HG03432 (cell line): ENCODE data around the gene ALAD.
"Not testable (repeated sequence)": the region's sequence is repeated elsewhere in the genome, so short reads cannot be mapped to it uniquely, and the experiment has no call there.

ENCODE experiments used
- ATAC-seq: cut with Tn5 transposase; IDR thresholded peaks from one replicate; pipeline ENCODE4 v1.9.1; 2021; ENCODE audit warnings: mild to moderate bottlenecking, moderate library complexity; ENCODE audit not compliant: unreplicated experiment

Gene ALAD

GRCh38 chr9:113399646-113400200 is 1.4 kb downstream of the ALAD start:
- no peak for ATAC-seq

- ATAC-seq: no peak
Measured at GRCh38 chr9:113398796-113399195, 2.3 kb downstream of the ALAD start.

- ATAC-seq: no peak
Measured at GRCh38 chr9:113397203-113397631, 3.9 kb downstream of the ALAD start.

GRCh38 chr9:113395000-113395861 is 5.9 kb downstream of the ALAD start:
- ATAC-seq: no peak

- ATAC-seq: no peak
Measured at GRCh38 chr9:113393281-113393680, 7.8 kb downstream of the ALAD start.

GRCh38 chr9:113391917-113392316 is 9.2 kb downstream of the ALAD start:
- ATAC-seq: no peak

GRCh38 chr9:113390192-113390960 is 10.7 kb downstream of the ALAD start:
- no peak for ATAC-seq

GRCh38 chr9:113389451-113389850 is 11.6 kb downstream of the ALAD start:
- no peak for ATAC-seq

- no peak for ATAC-seq
Measured at GRCh38 chr9:113388833-113389232, 12.3 kb downstream of the ALAD start.

GRCh38 chr9:113387560-113388230 is 13.4 kb downstream of the ALAD start:
- ATAC-seq: no peak

- ATAC-seq: no peak
Measured at GRCh38 chr9:113386571-113387393, 14.3 kb downstream of the ALAD start.

- no peak for ATAC-seq
Measured at GRCh38 chr9:113381909-113382411, 19.1 kb downstream of the ALAD start.

GRCh38 chr9:113381441-113381840 is 19.6 kb downstream of the ALAD start:
- ATAC-seq: not testable (repeated sequence)

GRCh38 chr9:113380869-113381378 is 20.2 kb downstream of the ALAD start:
- ATAC-seq: peak; percentile 78

GRCh38 chr9:113379829-113380210 is 21.3 kb downstream of the ALAD start:
- ATAC-seq: not testable (repeated sequence)

GRCh38 chr9:113379094-113379828 is 21.8 kb downstream of the ALAD start:
- ATAC-seq: not testable (repeated sequence)

- peak; percentile 83 for ATAC-seq
Measured at GRCh38 chr9:113376634-113377567, 24.2 kb downstream of the ALAD start, which contains the start of gene HDHD3. HDHD3 (minus strand) TSS chr9:113376986; CDS start chr9:113374354, 2,632 bp downstream.
